Liver (tissue), 3 donors: ENCODE measurements around the gene KPNA2.
"Not testable (repeated sequence)": the region's sequence is repeated elsewhere in the genome, so short reads cannot be mapped to it uniquely, and the experiment has no call there.

Source experiments
- ATF3 ChIP-seq: IDR thresholded peaks from 2 replicates; pipeline ENCODE4 v1.6.1; 2016; ENCODE audit warnings: antibody characterized with exemption
- RAD21 ChIP-seq, 2 donors: IDR thresholded peaks; 2 replicates each; pipeline ENCODE4 v1.6.1; 2016; ENCODE audit warnings: antibody characterized with exemption in 2 of 2, mild to moderate bottlenecking in 2 of 2
- YY1 ChIP-seq: IDR thresholded peaks from 2 replicates; pipeline ENCODE4 v1.6.1; 2016; ENCODE audit warnings: antibody characterized with exemption, mild to moderate bottlenecking
- TF ChIP-seq, protein P1 (sequence below): fragments of 150-350 bp; IDR thresholded peaks from 2 replicates; pipeline ENCODE4 v1.5.1; 2017; ENCODE audit warnings: improper control_type of control experiment, low read depth, low read length; ENCODE audit not compliant: missing input control
- TF ChIP-seq, protein P2 (sequence below): IDR thresholded peaks from 2 replicates; pipeline ENCODE4 v1.6.1; 2016; ENCODE audit warnings: antibody characterized with exemption
- donor health status: healthy.
- donor health status: healthy.

- TF ChIP-seq, protein P1, sequence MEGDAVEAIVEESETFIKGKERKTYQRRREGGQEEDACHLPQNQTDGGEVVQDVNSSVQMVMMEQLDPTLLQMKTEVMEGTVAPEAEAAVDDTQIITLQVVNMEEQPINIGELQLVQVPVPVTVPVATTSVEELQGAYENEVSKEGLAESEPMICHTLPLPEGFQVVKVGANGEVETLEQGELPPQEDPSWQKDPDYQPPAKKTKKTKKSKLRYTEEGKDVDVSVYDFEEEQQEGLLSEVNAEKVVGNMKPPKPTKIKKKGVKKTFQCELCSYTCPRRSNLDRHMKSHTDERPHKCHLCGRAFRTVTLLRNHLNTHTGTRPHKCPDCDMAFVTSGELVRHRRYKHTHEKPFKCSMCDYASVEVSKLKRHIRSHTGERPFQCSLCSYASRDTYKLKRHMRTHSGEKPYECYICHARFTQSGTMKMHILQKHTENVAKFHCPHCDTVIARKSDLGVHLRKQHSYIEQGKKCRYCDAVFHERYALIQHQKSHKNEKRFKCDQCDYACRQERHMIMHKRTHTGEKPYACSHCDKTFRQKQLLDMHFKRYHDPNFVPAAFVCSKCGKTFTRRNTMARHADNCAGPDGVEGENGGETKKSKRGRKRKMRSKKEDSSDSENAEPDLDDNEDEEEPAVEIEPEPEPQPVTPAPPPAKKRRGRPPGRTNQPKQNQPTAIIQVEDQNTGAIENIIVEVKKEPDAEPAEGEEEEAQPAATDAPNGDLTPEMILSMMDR: not testable (repeated sequence)
- TF ChIP-seq ATF3; RAD21 (IDR thresholded peaks at IDR 0.05); YY1: not testable (repeated sequence)
- TF ChIP-seq, protein P2, sequence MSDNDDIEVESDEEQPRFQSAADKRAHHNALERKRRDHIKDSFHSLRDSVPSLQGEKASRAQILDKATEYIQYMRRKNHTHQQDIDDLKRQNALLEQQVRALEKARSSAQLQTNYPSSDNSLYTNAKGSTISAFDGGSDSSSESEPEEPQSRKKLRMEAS: not testable (repeated sequence)
These were observed 16.1 kb downstream of the KPNA2 start for GRCh38 chr17:68051321-68052312.
